Gastrocnemius medialis (tissue), 4 donors: ENCODE data around the gene ORC6.

Experiments
- CTCF ChIP-seq, 5 experiments: fragments of 450-650 bp in 3 of 5; fragments of 200-600 bp in 2 of 5; sonication (generic) in 2 of 5; IDR thresholded peaks in 4 of 5; conservative IDR thresholded peaks in 1 of 5; 1 replicate in 4 of 5; 2 replicates in 1 of 5; pipeline ENCODE4 v1.5.1; 2016 to 2019; ENCODE audit warnings: antibody characterized with exemption in 5 of 5, mild to moderate bottlenecking in 3 of 5, moderate library complexity in 3 of 5
- POLR2A ChIP-seq, 2 donors: fragments of 450-650 bp; IDR thresholded peaks; one replicate each; pipeline ENCODE4 v1.6.1; 2017; ENCODE audit warnings: antibody characterized with exemption in 2 of 2, mild to moderate bottlenecking in 2 of 2, moderate library complexity in 2 of 2

- TF ChIP-seq POLR2A (IDR thresholded peaks at IDR 0.05) (no peak), CTCF (IDR thresholded peaks at IDR 0.05 in 4 of 5, conservative IDR thresholded peaks at IDR 0.05 in 1 of 5) (no peak)
Measured at GRCh38 chr16:46745617-46746016, 56.2 kb downstream of the ORC6 start.
